Body of pancreas (tissue), 4 donors: Measurements from ENCODE around the gene SMG7.

Source experiments
- POLR2A ChIP-seq, 3 donors: fragments of 450-650 bp; IDR thresholded peaks; one replicate each; pipeline ENCODE4 v1.6.1; 2016; ENCODE audit warnings: antibody characterized with exemption in 3 of 3, mild to moderate bottlenecking in 2 of 3
- TF ChIP-seq, protein P1 (sequence below), 7 experiments: fragments of 450-650 bp in 4 of 7; fragments of 200-600 bp in 3 of 7; sonication (generic) in 3 of 7; IDR thresholded peaks; one replicate each; pipeline ENCODE4 v1.5.1; 2016 to 2019; ENCODE audit warnings: antibody characterized with exemption in 7 of 7

DNA sequence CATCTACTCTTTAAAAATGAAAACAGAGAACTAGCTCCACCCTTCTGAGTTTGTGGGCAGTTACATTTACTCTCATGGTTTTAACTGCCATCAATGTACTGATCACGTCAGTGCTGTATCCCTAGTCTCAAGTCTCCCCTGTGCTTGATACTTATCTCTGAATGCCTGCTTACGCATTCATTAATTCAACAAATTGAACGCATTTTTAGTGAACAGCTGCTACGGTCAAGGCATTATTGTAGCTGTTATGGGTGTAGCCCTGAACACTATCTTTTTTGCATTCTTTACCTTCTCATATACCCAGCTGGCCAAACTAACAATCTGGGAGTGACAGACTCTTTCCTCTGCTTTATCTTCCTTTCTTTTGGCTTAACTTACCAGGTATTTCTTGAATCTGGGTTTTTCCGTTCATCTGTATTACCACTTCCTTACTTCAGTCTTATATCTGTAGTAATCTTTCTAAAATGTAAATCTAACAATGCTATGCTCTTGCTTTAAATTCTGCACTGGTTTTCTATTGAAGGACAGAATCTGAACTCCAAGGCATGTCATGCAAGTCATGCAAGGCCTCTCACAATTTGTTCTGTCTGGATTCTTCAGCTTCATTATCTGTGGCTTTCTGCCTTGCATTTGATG lies 33.3 kb downstream of the SMG7 start:
- no peak for TF ChIP-seq POLR2A (IDR thresholded peaks at IDR 0.05)
- TF ChIP-seq, protein P1, sequence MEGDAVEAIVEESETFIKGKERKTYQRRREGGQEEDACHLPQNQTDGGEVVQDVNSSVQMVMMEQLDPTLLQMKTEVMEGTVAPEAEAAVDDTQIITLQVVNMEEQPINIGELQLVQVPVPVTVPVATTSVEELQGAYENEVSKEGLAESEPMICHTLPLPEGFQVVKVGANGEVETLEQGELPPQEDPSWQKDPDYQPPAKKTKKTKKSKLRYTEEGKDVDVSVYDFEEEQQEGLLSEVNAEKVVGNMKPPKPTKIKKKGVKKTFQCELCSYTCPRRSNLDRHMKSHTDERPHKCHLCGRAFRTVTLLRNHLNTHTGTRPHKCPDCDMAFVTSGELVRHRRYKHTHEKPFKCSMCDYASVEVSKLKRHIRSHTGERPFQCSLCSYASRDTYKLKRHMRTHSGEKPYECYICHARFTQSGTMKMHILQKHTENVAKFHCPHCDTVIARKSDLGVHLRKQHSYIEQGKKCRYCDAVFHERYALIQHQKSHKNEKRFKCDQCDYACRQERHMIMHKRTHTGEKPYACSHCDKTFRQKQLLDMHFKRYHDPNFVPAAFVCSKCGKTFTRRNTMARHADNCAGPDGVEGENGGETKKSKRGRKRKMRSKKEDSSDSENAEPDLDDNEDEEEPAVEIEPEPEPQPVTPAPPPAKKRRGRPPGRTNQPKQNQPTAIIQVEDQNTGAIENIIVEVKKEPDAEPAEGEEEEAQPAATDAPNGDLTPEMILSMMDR (IDR thresholded peaks at IDR 0.05), result no peak
